GM23338 (cell line): Measurements from ENCODE around the gene STK11IP. TPM values are rescaled to one million over a fixed set of nuclear protein-coding genes. Genes with fewer than 3 reads are reported as not detected.

Source experiments
- ATAC-seq: fragments of 200-7000 bp; cut with Tn5 transposase; 3 replicates; pipeline ENCODE4 v1.9.1; 2020
- DNase-seq: peaks from one replicate; pipeline ENCODE4 v3.0.0-alpha.2; 2015; ENCODE audit warnings: low spot score
- H2AFZ ChIP-seq: fragments of 200-600 bp; sonication (generic); 2 replicates; pipeline ENCODE4 v1.8.0; 2016; ENCODE audit warnings: antibody characterized with exemption, mild to moderate bottlenecking, moderate library complexity
- H3F3A ChIP-seq: fragments of 200-600 bp; sonication (generic); replicated peaks from 2 replicates; pipeline ENCODE4 v1.8.0; 2017; ENCODE audit warnings: antibody characterized with exemption, mixed run types, low read depth
- H3K27ac ChIP-seq: fragments of 200-600 bp; sonication (generic); 2 replicates; pipeline ENCODE4 v1.6.1; 2016; ENCODE audit warnings: low read depth
- H3K27me3 ChIP-seq: fragments of 200-600 bp; sonication (generic); 2 replicates; pipeline ENCODE4 v1.8.0; 2016; ENCODE audit warnings: mild to moderate bottlenecking, mixed run types, moderate library complexity; ENCODE audit not compliant: insufficient read depth
- H3K36me3 ChIP-seq: fragments of 200-600 bp; sonication (generic); 2 replicates; pipeline ENCODE4 v1.8.0; 2016; ENCODE audit warnings: mild to moderate bottlenecking; ENCODE audit not compliant: insufficient read depth
- H3K4me1 ChIP-seq: fragments of 200-600 bp; sonication (generic); 2 replicates; pipeline ENCODE4 v1.8.0; 2016; ENCODE audit warnings: mild to moderate bottlenecking, moderate library complexity; ENCODE audit not compliant: insufficient read depth
- H3K4me2 ChIP-seq: fragments of 200-600 bp; sonication (generic); 2 replicates; pipeline ENCODE4 v1.7.1; 2017; ENCODE audit warnings: mixed run types
- H3K4me3 ChIP-seq: fragments of 200-600 bp; sonication (generic); 2 replicates; pipeline ENCODE4 v1.6.1; 2016; ENCODE audit warnings: mixed run types
- H3K79me2 ChIP-seq: fragments of 200-600 bp; sonication (generic); replicated peaks from 2 replicates; pipeline ENCODE4 v1.8.0; 2017; ENCODE audit warnings: mild to moderate bottlenecking; ENCODE audit not compliant: insufficient read depth
- H3K9me2 ChIP-seq: fragments of 200-600 bp; sonication (generic); 2 replicates; pipeline ENCODE4 v1.8.0; 2017; ENCODE audit not compliant: insufficient read depth
- H4K20me1 ChIP-seq: fragments of 200-600 bp; sonication (generic); replicated peaks from 2 replicates; pipeline ENCODE4 v1.8.0; 2017; ENCODE audit warnings: mild to moderate bottlenecking; ENCODE audit not compliant: insufficient read depth
- H3K27ac Mint-ChIP-seq: 2 replicates; pipeline ENCODE4 v1.8.0; 2020; ENCODE audit warnings: inconsistent platforms, mild to moderate bottlenecking, moderate library complexity, mixed read lengths
- H3K27me3 Mint-ChIP-seq: 3 replicates; pipeline ENCODE4 v1.8.0; 2022; ENCODE audit warnings: low read depth, mild to moderate bottlenecking, moderate library complexity, mixed read lengths, inconsistent platforms; ENCODE audit not compliant: insufficient read depth, poor library complexity
- H3K36me3 Mint-ChIP-seq: 3 replicates; pipeline ENCODE4 v1.8.0; 2021; ENCODE audit warnings: low read depth, mild to moderate bottlenecking, inconsistent platforms, moderate library complexity, mixed read lengths
- H3K4me1 Mint-ChIP-seq: 3 replicates; pipeline ENCODE4 v1.8.0; 2020; ENCODE audit warnings: mild to moderate bottlenecking, inconsistent platforms, mixed read lengths
- H3K4me3 Mint-ChIP-seq: 3 replicates; pipeline ENCODE4 v1.8.0; 2021; ENCODE audit warnings: moderate library complexity, mild to moderate bottlenecking, inconsistent platforms, mixed read lengths
- H3K9me3 Mint-ChIP-seq: 3 replicates; pipeline ENCODE4 v1.8.0; 2020; ENCODE audit warnings: moderate library complexity, mild to moderate bottlenecking, inconsistent platforms, mixed read lengths
- EZH2phosphoT487 ChIP-seq: fragments of 200-600 bp; sonication (generic); IDR thresholded peaks from one replicate; pipeline ENCODE4 v1.8.1; 2018; ENCODE audit warnings: antibody characterized with exemption; ENCODE audit not compliant: unreplicated experiment
- JUNB ChIP-seq: IDR thresholded peaks from one replicate; pipeline ENCODE4 v1.6.1; 2016; ENCODE audit warnings: antibody characterized with exemption; ENCODE audit not compliant: unreplicated experiment
- NANOG ChIP-seq: IDR thresholded peaks from 2 replicates; pipeline ENCODE4 v1.6.1; 2016; ENCODE audit warnings: antibody characterized with exemption, borderline replicate concordance
- POLR2AphosphoS5 ChIP-seq: IDR thresholded peaks from 2 replicates; pipeline ENCODE4 v1.6.1; 2016; ENCODE audit warnings: antibody characterized with exemption, low read depth
- STAT1 ChIP-seq: IDR thresholded peaks from one replicate; pipeline ENCODE4 v1.6.1; 2016; ENCODE audit warnings: antibody characterized with exemption; ENCODE audit not compliant: unreplicated experiment
- ZNF114 ChIP-seq: fragments of 250-450 bp; sonication (Bioruptor Pico); IDR thresholded peaks from 2 replicates; pipeline ENCODE4 v1.5.0; 2020; ENCODE audit warnings: mild to moderate bottlenecking, moderate library complexity
- ZNF331 ChIP-seq: fragments of 250-450 bp; sonication (Bioruptor Pico); IDR thresholded peaks from 2 replicates; pipeline ENCODE4 v1.5.0; 2020; ENCODE audit warnings: low read depth, mild to moderate bottlenecking, moderate library complexity
- polyA plus RNA-seq: library from polyadenylated mRNA; unstranded; fragments of >200 nt; fragmentation: Nextera tagmentation; extraction: Ambion mirVana; gene quantifications from 2 replicates; pipeline ENCODE4 v1.2.1, GENCODE V29; 2016
- total RNA-seq: library from RNA; depleted of rRNA; stranded (reverse); fragments of >200 nt; shearing (Covaris generic); gene quantifications from 2 replicates; pipeline ENCODE4 v1.2.3, GENCODE V29; 2014
- TF ChIP-seq, protein P1 (sequence below): IDR thresholded peaks from one replicate; pipeline ENCODE4 v1.6.1; 2018; ENCODE audit warnings: antibody characterized with exemption; ENCODE audit not compliant: unreplicated experiment
- TF ChIP-seq, protein P2 (sequence below): fragments of 250-450 bp; sonication (Bioruptor Pico); IDR thresholded peaks from 2 replicates; pipeline ENCODE4 v1.5.0; 2020; ENCODE audit warnings: mild to moderate bottlenecking, moderate library complexity

The STK11IP gene
- total and polyA plus RNA-seq, 2 experiments from 2014 or later, result 16.6 to 28.1 TPM

GRCh38 chr2:219658874-219659273, 61.2 kb downstream of the STK11IP start (continued):
- TF ChIP-seq, protein P1, sequence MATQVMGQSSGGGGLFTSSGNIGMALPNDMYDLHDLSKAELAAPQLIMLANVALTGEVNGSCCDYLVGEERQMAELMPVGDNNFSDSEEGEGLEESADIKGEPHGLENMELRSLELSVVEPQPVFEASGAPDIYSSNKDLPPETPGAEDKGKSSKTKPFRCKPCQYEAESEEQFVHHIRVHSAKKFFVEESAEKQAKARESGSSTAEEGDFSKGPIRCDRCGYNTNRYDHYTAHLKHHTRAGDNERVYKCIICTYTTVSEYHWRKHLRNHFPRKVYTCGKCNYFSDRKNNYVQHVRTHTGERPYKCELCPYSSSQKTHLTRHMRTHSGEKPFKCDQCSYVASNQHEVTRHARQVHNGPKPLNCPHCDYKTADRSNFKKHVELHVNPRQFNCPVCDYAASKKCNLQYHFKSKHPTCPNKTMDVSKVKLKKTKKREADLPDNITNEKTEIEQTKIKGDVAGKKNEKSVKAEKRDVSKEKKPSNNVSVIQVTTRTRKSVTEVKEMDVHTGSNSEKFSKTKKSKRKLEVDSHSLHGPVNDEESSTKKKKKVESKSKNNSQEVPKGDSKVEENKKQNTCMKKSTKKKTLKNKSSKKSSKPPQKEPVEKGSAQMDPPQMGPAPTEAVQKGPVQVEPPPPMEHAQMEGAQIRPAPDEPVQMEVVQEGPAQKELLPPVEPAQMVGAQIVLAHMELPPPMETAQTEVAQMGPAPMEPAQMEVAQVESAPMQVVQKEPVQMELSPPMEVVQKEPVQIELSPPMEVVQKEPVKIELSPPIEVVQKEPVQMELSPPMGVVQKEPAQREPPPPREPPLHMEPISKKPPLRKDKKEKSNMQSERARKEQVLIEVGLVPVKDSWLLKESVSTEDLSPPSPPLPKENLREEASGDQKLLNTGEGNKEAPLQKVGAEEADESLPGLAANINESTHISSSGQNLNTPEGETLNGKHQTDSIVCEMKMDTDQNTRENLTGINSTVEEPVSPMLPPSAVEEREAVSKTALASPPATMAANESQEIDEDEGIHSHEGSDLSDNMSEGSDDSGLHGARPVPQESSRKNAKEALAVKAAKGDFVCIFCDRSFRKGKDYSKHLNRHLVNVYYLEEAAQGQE, result no peak
- TF ChIP-seq EZH2phosphoT487 (no peak), NANOG (no peak), POLR2AphosphoS5 (no peak), ZNF331 (CRISPR knock-in tag) (no peak), ZNF114 (CRISPR knock-in tag) (no peak), JUNB (no peak), STAT1 (no peak)

DNA sequence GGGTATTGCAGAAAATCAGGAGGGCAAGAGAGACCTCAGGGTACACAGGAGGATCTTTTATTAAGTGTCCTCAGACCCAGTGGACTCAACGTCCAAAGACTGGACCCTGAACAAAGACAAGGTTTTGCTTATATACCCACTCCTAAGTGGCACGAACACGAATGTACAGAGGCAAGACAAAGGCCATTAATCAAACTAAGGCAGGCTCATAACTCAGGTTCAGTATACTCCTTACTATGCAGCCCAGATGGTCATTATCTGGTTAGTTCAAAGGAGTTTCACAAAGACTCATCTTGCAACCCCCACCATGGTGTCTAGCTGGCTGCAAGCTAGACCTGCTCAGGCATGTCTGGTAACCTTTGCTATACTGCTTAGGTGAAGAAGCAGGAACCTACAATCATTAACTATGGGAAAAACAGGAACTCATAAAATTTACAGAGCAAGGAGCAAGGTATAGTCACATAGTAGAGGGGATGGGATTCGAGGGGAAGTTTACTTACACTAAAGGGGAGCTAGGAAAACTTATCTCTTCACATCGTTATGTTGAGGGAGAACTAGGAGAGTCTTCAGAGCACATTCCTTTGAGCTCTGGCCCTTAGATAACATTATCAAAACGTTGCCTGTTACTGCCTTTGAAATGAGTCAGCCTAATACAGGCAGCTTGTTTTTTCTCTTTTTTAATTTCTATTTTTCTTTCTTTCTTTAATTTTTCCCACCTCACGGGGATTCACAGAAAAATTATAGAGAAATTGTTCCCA, 63.7 kb downstream of the STK11IP start:
- no peak for ATAC-seq
- no peak for DNase-seq
- no peaks in the 10 kb centered on the region for H3K79me2 ChIP-seq
- Mint-ChIP-seq H3K9me3 (peaks cover 21% of the 10 kb centered on the region), H3K4me3 (no peak overlapping the region), H3K36me3 (peaks cover 16% of the 10 kb centered on the region), H3K4me1 (peaks cover 15% of the 10 kb centered on the region), H3K27ac (no peak overlapping the region), H3K27me3 (peaks cover 9% of the 10 kb centered on the region)
- TF ChIP-seq, protein P1, result no peak
- TF ChIP-seq, protein P2, sequence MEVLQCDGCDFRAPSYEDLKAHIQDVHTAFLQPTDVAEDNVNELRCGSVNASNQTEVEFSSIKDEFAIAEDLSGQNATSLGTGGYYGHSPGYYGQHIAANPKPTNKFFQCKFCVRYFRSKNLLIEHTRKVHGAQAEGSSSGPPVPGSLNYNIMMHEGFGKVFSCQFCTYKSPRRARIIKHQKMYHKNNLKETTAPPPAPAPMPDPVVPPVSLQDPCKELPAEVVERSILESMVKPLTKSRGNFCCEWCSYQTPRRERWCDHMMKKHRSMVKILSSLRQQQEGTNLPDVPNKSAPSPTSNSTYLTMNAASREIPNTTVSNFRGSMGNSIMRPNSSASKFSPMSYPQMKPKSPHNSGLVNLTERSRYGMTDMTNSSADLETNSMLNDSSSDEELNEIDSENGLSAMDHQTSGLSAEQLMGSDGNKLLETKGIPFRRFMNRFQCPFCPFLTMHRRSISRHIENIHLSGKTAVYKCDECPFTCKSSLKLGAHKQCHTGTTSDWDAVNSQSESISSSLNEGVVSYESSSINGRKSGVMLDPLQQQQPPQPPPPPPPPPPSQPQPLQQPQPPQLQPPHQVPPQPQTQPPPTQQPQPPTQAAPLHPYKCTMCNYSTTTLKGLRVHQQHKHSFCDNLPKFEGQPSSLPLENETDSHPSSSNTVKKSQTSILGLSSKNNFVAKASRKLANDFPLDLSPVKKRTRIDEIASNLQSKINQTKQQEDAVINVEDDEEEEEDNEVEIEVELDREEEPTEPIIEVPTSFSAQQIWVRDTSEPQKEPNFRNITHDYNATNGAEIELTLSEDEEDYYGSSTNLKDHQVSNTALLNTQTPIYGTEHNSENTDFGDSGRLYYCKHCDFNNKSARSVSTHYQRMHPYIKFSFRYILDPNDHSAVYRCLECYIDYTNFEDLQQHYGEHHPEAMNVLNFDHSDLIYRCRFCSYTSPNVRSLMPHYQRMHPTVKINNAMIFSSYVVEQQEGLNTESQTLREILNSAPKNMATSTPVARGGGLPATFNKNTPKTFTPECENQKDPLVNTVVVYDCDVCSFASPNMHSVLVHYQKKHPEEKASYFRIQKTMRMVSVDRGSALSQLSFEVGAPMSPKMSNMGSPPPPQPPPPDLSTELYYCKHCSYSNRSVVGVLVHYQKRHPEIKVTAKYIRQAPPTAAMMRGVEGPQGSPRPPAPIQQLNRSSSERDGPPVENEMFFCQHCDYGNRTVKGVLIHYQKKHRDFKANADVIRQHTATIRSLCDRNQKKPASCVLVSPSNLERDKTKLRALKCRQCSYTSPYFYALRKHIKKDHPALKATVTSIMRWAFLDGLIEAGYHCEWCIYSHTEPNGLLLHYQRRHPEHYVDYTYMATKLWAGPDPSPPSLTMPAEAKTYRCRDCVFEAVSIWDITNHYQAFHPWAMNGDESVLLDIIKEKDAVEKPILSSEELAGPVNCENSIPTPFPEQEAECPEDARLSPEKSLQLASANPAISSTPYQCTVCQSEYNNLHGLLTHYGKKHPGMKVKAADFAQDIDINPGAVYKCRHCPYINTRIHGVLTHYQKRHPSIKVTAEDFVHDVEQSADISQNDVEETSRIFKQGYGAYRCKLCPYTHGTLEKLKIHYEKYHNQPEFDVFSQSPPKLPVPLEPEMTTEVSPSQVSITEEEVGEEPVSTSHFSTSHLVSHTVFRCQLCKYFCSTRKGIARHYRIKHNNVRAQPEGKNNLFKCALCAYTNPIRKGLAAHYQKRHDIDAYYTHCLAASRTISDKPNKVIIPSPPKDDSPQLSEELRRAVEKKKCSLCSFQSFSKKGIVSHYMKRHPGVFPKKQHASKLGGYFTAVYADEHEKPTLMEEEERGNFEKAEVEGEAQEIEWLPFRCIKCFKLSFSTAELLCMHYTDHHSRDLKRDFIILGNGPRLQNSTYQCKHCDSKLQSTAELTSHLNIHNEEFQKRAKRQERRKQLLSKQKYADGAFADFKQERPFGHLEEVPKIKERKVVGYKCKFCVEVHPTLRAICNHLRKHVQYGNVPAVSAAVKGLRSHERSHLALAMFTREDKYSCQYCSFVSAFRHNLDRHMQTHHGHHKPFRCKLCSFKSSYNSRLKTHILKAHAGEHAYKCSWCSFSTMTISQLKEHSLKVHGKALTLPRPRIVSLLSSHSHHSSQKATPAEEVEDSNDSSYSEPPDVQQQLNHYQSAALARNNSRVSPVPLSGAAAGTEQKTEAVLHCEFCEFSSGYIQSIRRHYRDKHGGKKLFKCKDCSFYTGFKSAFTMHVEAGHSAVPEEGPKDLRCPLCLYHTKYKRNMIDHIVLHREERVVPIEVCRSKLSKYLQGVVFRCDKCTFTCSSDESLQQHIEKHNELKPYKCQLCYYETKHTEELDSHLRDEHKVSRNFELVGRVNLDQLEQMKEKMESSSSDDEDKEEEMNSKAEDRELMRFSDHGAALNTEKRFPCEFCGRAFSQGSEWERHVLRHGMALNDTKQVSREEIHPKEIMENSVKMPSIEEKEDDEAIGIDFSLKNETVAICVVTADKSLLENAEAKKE, result no peak
- no peak for TF ChIP-seq EZH2phosphoT487
- no peak for TF ChIP-seq NANOG
- no peak overlapping the region for H2AFZ ChIP-seq
- H3K27me3 ChIP-seq, result no peaks in the 10 kb centered on the region
- H3K27ac ChIP-seq, result peak overlapping the region; percentile 3; the same call in 1 of the 2 replicates
- no peaks in the 10 kb centered on the region for H4K20me1 ChIP-seq
- no peaks in the 10 kb centered on the region for H3K4me1 ChIP-seq
- no peaks in the 10 kb centered on the region for H3K9me2 ChIP-seq
- peaks cover 3% of the 10 kb centered on the region; the same call in 1 of the 2 replicates for H3K36me3 ChIP-seq
- no peak overlapping the region for H3K4me3 ChIP-seq
- H3F3A ChIP-seq, result no peaks in the 10 kb centered on the region
- H3K4me2 ChIP-seq, result no peak overlapping the region
